ENCODE data around the gene CNTNAP2. TPM values are rescaled to one million over a fixed set of nuclear protein-coding genes. Genes with fewer than 3 reads are reported as not detected.

CNTNAP2 gene
- total and polyA plus RNA-seq, 4 donors: 0.14 to 2.3 (median 1.1) TPM

DNA sequence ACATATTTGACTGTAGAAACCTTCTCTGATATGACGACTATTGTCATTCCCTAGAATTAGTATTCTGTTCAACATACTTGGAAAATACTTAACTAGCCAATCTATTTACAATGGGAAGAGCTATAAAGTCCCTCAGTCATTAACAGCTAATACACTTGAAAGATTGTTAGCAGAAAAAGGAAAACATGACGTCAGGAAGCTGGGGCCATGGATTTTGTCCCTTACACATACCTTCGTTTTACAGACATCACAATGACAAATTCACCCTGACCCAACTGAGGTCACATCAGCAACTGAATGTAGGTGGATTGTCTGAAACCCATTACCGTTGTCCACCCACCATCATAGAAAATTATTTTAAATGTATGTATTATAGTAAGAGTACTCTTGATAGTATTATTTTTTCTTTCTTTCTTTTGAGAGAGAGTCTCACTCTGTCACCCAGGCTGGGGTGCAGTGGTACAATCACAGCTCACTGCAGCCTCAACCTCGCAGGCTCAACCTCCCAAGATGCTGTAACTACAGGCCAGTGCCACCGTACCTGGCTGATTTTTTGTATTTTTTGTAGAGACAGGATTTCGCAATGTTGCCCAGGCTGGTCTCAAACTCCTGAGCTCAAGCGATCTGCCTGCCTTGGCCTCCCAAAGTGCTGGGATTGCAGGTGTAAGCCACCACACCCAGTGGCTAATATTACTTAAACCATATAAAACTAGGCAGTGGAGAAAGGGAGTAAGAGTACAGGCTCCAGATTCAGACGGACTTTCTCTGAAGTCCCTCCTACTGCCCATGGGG lies 1977.0 kb downstream of the CNTNAP2 start:
- TF ChIP-seq RAD21 (IDR thresholded peaks at IDR 0.05) (no peak), GABPA (IDR thresholded peaks at IDR 0.05 in 1 of 2, conservative IDR thresholded peaks at IDR 0.05 in 1 of 2) (no peak), TAF1 (conservative IDR thresholded peaks at IDR 0.05) (no peak), RXRA (IDR thresholded peaks at IDR 0.05) (no peak), YY1 (IDR thresholded peaks at IDR 0.05) (no peak), HNF4G (IDR thresholded peaks at IDR 0.05) (no peak)
- TF ChIP-seq, protein P1, sequence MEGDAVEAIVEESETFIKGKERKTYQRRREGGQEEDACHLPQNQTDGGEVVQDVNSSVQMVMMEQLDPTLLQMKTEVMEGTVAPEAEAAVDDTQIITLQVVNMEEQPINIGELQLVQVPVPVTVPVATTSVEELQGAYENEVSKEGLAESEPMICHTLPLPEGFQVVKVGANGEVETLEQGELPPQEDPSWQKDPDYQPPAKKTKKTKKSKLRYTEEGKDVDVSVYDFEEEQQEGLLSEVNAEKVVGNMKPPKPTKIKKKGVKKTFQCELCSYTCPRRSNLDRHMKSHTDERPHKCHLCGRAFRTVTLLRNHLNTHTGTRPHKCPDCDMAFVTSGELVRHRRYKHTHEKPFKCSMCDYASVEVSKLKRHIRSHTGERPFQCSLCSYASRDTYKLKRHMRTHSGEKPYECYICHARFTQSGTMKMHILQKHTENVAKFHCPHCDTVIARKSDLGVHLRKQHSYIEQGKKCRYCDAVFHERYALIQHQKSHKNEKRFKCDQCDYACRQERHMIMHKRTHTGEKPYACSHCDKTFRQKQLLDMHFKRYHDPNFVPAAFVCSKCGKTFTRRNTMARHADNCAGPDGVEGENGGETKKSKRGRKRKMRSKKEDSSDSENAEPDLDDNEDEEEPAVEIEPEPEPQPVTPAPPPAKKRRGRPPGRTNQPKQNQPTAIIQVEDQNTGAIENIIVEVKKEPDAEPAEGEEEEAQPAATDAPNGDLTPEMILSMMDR (IDR thresholded peaks at IDR 0.05; ENCODE audit: low read depth, low read length, missing input control): no peak
- TF ChIP-seq, protein P2, sequence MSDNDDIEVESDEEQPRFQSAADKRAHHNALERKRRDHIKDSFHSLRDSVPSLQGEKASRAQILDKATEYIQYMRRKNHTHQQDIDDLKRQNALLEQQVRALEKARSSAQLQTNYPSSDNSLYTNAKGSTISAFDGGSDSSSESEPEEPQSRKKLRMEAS (IDR thresholded peaks at IDR 0.05): no peak
- no peak for DNase-seq (ENCODE audit: low spot score)
- Histone ChIP-seq H3K4me3 (ENCODE audit: low read depth in 1 of 3, low read length in 3 of 3) (no peak overlapping the region), H3K4me1 (ENCODE audit: control insufficient read depth in 4 of 4, insufficient read depth in 4 of 4, low read length in 3 of 4) (no peaks in the 10 kb centered on the region), H3K36me3 (ENCODE audit: control insufficient read depth in 4 of 4, insufficient read depth in 3 of 4, low read depth in 1 of 4, low read length in 3 of 4) (no peaks in the 10 kb centered on the region), H3K9me3 (ENCODE audit: control insufficient read depth in 4 of 4, low read length in 3 of 4) (no peaks in the 10 kb centered on the region), H3K27ac (ENCODE audit: low read depth in 1 of 2, low read length in 2 of 2) (no peak overlapping the region), H3K27me3 (ENCODE audit: control insufficient read depth in 4 of 4, insufficient read depth in 4 of 4, low read length in 3 of 4) (peaks cover 0 to 9% (median 2%) of the 10 kb centered on the region in 4 donors), H3K9ac (ENCODE audit: low read depth in 1 of 2, low read length in 2 of 2) (no peak overlapping the region)
- WGBS: 75% methylated on average over 9 of the region's 9 CpGs

DNA sequence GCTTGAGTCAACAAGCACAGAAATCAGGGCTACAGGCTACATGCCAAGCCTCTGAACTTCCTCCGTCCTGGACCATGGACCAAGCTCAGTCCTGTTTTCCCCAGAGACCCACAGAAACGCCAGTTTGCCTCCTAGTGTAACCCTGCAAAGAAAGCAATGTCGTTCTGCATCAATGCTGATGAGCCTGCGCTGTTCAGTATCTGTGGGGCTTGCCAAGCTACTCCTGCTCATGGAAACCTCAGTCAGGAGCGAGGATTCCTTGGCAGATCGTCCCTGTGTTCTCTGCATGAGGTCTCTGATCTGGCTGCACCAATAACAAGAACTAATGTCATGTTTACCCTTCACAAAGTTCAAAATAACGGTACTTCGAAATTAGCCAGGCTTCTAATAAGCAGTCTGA lies 1978.5 kb downstream of the CNTNAP2 start:
- peaks cover 0 to 9% (median 2%) of the 10 kb centered on the region in 4 donors for H3K27me3 ChIP-seq (ENCODE audit: control insufficient read depth in 4 of 4, insufficient read depth in 4 of 4, low read length in 3 of 4)
- no peaks in the 10 kb centered on the region for H3K4me1 ChIP-seq (ENCODE audit: control insufficient read depth in 4 of 4, insufficient read depth in 4 of 4, low read length in 3 of 4)
- H3K27ac ChIP-seq (ENCODE audit: low read depth in 1 of 2, low read length in 2 of 2): no peak overlapping the region
- DNase-seq (ENCODE audit: low spot score): no peak
- TF ChIP-seq YY1 (IDR thresholded peaks at IDR 0.05): no peak
- no peak for TF ChIP-seq GABPA (IDR thresholded peaks at IDR 0.05 in 1 of 2, conservative IDR thresholded peaks at IDR 0.05 in 1 of 2)
- no peak for TF ChIP-seq HNF4G (IDR thresholded peaks at IDR 0.05)
- TF ChIP-seq, protein P3, sequence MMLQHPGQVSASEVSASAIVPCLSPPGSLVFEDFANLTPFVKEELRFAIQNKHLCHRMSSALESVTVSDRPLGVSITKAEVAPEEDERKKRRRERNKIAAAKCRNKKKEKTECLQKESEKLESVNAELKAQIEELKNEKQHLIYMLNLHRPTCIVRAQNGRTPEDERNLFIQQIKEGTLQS (IDR thresholded peaks at IDR 0.05): no peak
- no peak for TF ChIP-seq JUND (IDR thresholded peaks at IDR 0.05)
- TF ChIP-seq RAD21 (IDR thresholded peaks at IDR 0.05): no peak
- TF ChIP-seq, protein P4, sequence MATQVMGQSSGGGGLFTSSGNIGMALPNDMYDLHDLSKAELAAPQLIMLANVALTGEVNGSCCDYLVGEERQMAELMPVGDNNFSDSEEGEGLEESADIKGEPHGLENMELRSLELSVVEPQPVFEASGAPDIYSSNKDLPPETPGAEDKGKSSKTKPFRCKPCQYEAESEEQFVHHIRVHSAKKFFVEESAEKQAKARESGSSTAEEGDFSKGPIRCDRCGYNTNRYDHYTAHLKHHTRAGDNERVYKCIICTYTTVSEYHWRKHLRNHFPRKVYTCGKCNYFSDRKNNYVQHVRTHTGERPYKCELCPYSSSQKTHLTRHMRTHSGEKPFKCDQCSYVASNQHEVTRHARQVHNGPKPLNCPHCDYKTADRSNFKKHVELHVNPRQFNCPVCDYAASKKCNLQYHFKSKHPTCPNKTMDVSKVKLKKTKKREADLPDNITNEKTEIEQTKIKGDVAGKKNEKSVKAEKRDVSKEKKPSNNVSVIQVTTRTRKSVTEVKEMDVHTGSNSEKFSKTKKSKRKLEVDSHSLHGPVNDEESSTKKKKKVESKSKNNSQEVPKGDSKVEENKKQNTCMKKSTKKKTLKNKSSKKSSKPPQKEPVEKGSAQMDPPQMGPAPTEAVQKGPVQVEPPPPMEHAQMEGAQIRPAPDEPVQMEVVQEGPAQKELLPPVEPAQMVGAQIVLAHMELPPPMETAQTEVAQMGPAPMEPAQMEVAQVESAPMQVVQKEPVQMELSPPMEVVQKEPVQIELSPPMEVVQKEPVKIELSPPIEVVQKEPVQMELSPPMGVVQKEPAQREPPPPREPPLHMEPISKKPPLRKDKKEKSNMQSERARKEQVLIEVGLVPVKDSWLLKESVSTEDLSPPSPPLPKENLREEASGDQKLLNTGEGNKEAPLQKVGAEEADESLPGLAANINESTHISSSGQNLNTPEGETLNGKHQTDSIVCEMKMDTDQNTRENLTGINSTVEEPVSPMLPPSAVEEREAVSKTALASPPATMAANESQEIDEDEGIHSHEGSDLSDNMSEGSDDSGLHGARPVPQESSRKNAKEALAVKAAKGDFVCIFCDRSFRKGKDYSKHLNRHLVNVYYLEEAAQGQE (IDR thresholded peaks at IDR 0.05): no peak
- no peak for TF ChIP-seq FOXA2 (IDR thresholded peaks at IDR 0.05)
- TF ChIP-seq EGR1 (IDR thresholded peaks at IDR 0.05; ENCODE audit: low read depth in 2 of 2): no peak
- TF ChIP-seq TAF1 (conservative IDR thresholded peaks at IDR 0.05): no peak
- TF ChIP-seq, protein P1 (IDR thresholded peaks at IDR 0.05; ENCODE audit: low read depth, low read length, missing input control): no peak
- no peak for TF ChIP-seq NR2F2 (IDR thresholded peaks at IDR 0.05)
- TF ChIP-seq, protein P2 (IDR thresholded peaks at IDR 0.05): no peak
- TF ChIP-seq FOXA1 (IDR thresholded peaks at IDR 0.05): no peak
- WGBS: 40% methylated on average over 8 of the region's 8 CpGs
- H3K9me3 ChIP-seq (ENCODE audit: control insufficient read depth in 4 of 4, low read length in 3 of 4): no peaks in the 10 kb centered on the region
- H3K36me3 ChIP-seq (ENCODE audit: control insufficient read depth in 4 of 4, insufficient read depth in 3 of 4, low read depth in 1 of 4, low read length in 3 of 4): no peaks in the 10 kb centered on the region
- no peak overlapping the region for H3K9ac ChIP-seq (ENCODE audit: low read depth in 1 of 2, low read length in 2 of 2)
- H3K4me3 ChIP-seq (ENCODE audit: low read depth in 1 of 3, low read length in 3 of 3): no peak overlapping the region
